H1 (cell line): ENCODE results near the gene CTNND2. TPM values are rescaled to one million over a fixed set of nuclear protein-coding genes. Genes with fewer than 3 reads are reported as not detected.

Experiments used
- CTCF ChIA-PET: fragments of 300-600 bp; sonication (Branson Sonifier 250); formaldehyde crosslinking; loops from one replicate; lab custom pipeline; 2021; ENCODE audit not compliant: partially characterized antibody; lab: Charles Lee
- POLR2A ChIA-PET: fragments of 300-600 bp; sonication (Branson Sonifier 250); formaldehyde crosslinking; loops from one replicate; lab custom pipeline; 2021; ENCODE audit warnings: inconsistent platforms; ENCODE audit not compliant: partially characterized antibody; lab: Charles Lee
- DNase-seq, 2 experiments: peaks; one replicate each; pipeline versions ENCODE4 v3.0.0 to v3.0.0-alpha.2; 2010 to 2022; ENCODE audit warnings: low spot score in 2 of 2, low read depth in 1 of 2, mixed read lengths in 1 of 2
- FAIRE-seq: peaks from 2 replicates; lab custom pipeline; 2011; peaks lifted over from hg19 to GRCh38; lab: Jason Lieb, UNC
- H2AFZ ChIP-seq: 2 replicates; pipeline ENCODE4 v1.8.1; 2012; ENCODE audit warnings: low read length, inconsistent platforms
- H2AK5ac ChIP-seq: 2 replicates; pipeline ENCODE4 v1.6.1; 2013; ENCODE audit warnings: low read depth, low read length
- H2BK120ac ChIP-seq: replicated peaks from 2 replicates; pipeline ENCODE3; 2013; ENCODE audit warnings: low read depth, low read length, inconsistent platforms
- H2BK12ac ChIP-seq: 2 replicates; pipeline ENCODE4 v1.6.1; 2013; ENCODE audit warnings: low read depth, low read length
- H2BK15ac ChIP-seq: 2 replicates; pipeline ENCODE4 v1.6.1; 2013; ENCODE audit warnings: low read length
- H2BK20ac ChIP-seq: 2 replicates; pipeline ENCODE4 v1.6.1; 2013; ENCODE audit warnings: low read length
- H2BK5ac ChIP-seq: 2 replicates; pipeline ENCODE4 v1.6.1; 2013; ENCODE audit warnings: low read depth, low read length
- H3K14ac ChIP-seq: 2 replicates; pipeline ENCODE4 v1.6.1; 2013; ENCODE audit warnings: inconsistent platforms; ENCODE audit not compliant: insufficient read length
- H3K18ac ChIP-seq: 2 replicates; pipeline ENCODE4 v1.6.1; 2013; ENCODE audit warnings: low read length; ENCODE audit errors: extremely low read depth
- H3K23ac ChIP-seq: 2 replicates; pipeline ENCODE4 v1.6.1; 2013; ENCODE audit warnings: inconsistent platforms; ENCODE audit not compliant: insufficient read length
- H3K23me2 ChIP-seq: 2 replicates; pipeline ENCODE4 v1.6.1; 2013; ENCODE audit warnings: low read depth, low read length
- H3K27ac ChIP-seq: 2 replicates; pipeline ENCODE4 v1.6.1; 2011; ENCODE audit warnings: low read depth, low read length, inconsistent platforms
- H3K27me3 ChIP-seq, 4 experiments: replicated peaks in 1 of 4; 1 replicate in 1 of 4; 2 replicates in 3 of 4; pipeline versions ENCODE4 v1.6.1 to v1.8.1; 2011 to 2013; ENCODE audit warnings: low read length in 3 of 4, mild to moderate bottlenecking in 3 of 4, inconsistent platforms in 2 of 4, mixed read lengths in 2 of 4, moderate library complexity in 1 of 4; ENCODE audit not compliant: control insufficient read depth in 3 of 4, insufficient read depth in 3 of 4; ENCODE audit errors: extremely low read depth in 1 of 4
- H3K36me3 ChIP-seq, 4 experiments: 2 replicates each; pipeline versions ENCODE4 v1.6.1 to v1.8.1; 2011 to 2013; ENCODE audit warnings: mild to moderate bottlenecking in 4 of 4, low read length in 3 of 4, moderate library complexity in 2 of 4, control low read depth in 1 of 4, inconsistent platforms in 1 of 4; ENCODE audit not compliant: insufficient read depth in 4 of 4, control insufficient read depth in 2 of 4
- H3K4ac ChIP-seq: replicated peaks from 2 replicates; pipeline ENCODE3; 2013; ENCODE audit warnings: low read length, low read depth, mixed read lengths, inconsistent platforms; ENCODE audit not compliant: insufficient read length
- H3K4me1 ChIP-seq, 4 experiments: replicated peaks in 1 of 4; 1 replicate in 1 of 4; 2 replicates in 3 of 4; pipeline versions ENCODE4 v1.6.1 to v1.8.1; 2011 to 2013; ENCODE audit warnings: low read length in 3 of 4, inconsistent platforms in 2 of 4, mixed read lengths in 1 of 4; ENCODE audit not compliant: insufficient read depth in 4 of 4, control insufficient read depth in 3 of 4
- H3K4me2 ChIP-seq, 2 experiments: 2 replicates each; pipeline versions ENCODE4 v1.6.1 to v1.8.1; 2011 to 2013; ENCODE audit warnings: low read depth in 2 of 2, low read length in 2 of 2, control low read depth in 1 of 2, inconsistent platforms in 1 of 2, mild to moderate bottlenecking in 1 of 2; ENCODE audit not compliant: insufficient read depth in 1 of 2
- H3K4me3 ChIP-seq, 4 experiments: fragments of 200-600, 300-600 bp in 1 of 4; sonication (generic), shearing (Covaris generic), sonication (Bioruptor Twin) in 1 of 4; 2 replicates each; pipeline versions ENCODE4 v1.5.1 to v1.8.1; 2011 to 2016; ENCODE audit warnings: low read length in 4 of 4, low read depth in 3 of 4, control low read depth in 2 of 4, inconsistent platforms in 2 of 4, mild to moderate bottlenecking in 2 of 4, mixed read lengths in 1 of 4, moderate library complexity in 1 of 4; ENCODE audit not compliant: insufficient read depth in 2 of 4; ENCODE audit errors: extremely low read depth in 1 of 4
- H3K56ac ChIP-seq: replicated peaks from 2 replicates; pipeline ENCODE3; 2013; ENCODE audit warnings: low read depth, mild to moderate bottlenecking, mixed read lengths, low read length, inconsistent platforms; ENCODE audit not compliant: insufficient read length
- H3K79me1 ChIP-seq: 2 replicates; pipeline ENCODE4 v1.6.1; 2013; ENCODE audit warnings: low read depth, low read length, control low read depth
- H3K79me2 ChIP-seq, 2 experiments: 2 replicates each; pipeline versions ENCODE4 v1.6.1 to v1.8.1; 2012 to 2013; ENCODE audit warnings: low read length in 2 of 2, mild to moderate bottlenecking in 2 of 2, inconsistent platforms in 1 of 2; ENCODE audit not compliant: insufficient read depth in 2 of 2, control insufficient read depth in 1 of 2
- H3K9ac ChIP-seq, 4 experiments: replicated peaks in 1 of 4; 1 replicate in 1 of 4; 2 replicates in 3 of 4; pipeline versions ENCODE4 v1.6.1 to v1.8.1; 2011 to 2013; ENCODE audit warnings: low read depth in 3 of 4, low read length in 3 of 4, control low read depth in 2 of 4, mild to moderate bottlenecking in 2 of 4, moderate library complexity in 2 of 4, inconsistent platforms in 1 of 4; ENCODE audit errors: extremely low read depth in 1 of 4
- H3K9me3 ChIP-seq, 2 experiments: 2 replicates each; pipeline versions ENCODE4 v1.6.1 to v1.8.1; 2012 to 2013; ENCODE audit warnings: mild to moderate bottlenecking in 2 of 2, moderate library complexity in 2 of 2, control low read depth in 1 of 2, inconsistent platforms in 1 of 2, low read depth in 1 of 2, low read length in 1 of 2, mixed read lengths in 1 of 2; ENCODE audit not compliant: insufficient read depth in 2 of 2
- H4K20me1 ChIP-seq, 2 experiments: replicated peaks in 1 of 2; 2 replicates each; pipeline versions ENCODE3 to v1.8.1; 2011 to 2013; ENCODE audit warnings: inconsistent platforms in 2 of 2, low read length in 2 of 2, mild to moderate bottlenecking in 1 of 2; ENCODE audit not compliant: insufficient read depth in 2 of 2, control insufficient read depth in 1 of 2
- H4K5ac ChIP-seq: 2 replicates; pipeline ENCODE4 v1.6.1; 2013; ENCODE audit warnings: low read length, low read depth, mixed read lengths, inconsistent platforms; ENCODE audit not compliant: insufficient read length
- H4K8ac ChIP-seq: 2 replicates; pipeline ENCODE4 v1.8.0; 2013; ENCODE audit warnings: mild to moderate bottlenecking, moderate library complexity, low read length, inconsistent platforms; ENCODE audit not compliant: insufficient read depth; ENCODE audit errors: extremely low read depth
- H4K91ac ChIP-seq: replicated peaks from 2 replicates; pipeline ENCODE3; 2013; ENCODE audit warnings: low read length, mixed read lengths, inconsistent platforms; ENCODE audit not compliant: insufficient read length
- ASH2L ChIP-seq: fragments of 200-600, 300-600 bp; sonication (generic); IDR thresholded peaks from one replicate; pipeline ENCODE4 v1.7.1; 2017; ENCODE audit warnings: low read length
- CBX8 ChIP-seq: fragments of 300-800, 300-1000 bp; sonication (generic); IDR thresholded peaks from 2 replicates; pipeline ENCODE4 v1.7.1; 2016; ENCODE audit warnings: low read depth, low read length, borderline replicate concordance
- CHD1 ChIP-seq: IDR thresholded peaks from 2 replicates; pipeline ENCODE4 v1.6.1; 2012; ENCODE audit warnings: low read depth, low read length, improper control_type of control experiment
- EZH2 ChIP-seq: fragments of 200-600 bp; sonication (generic); IDR thresholded peaks from 2 replicates; pipeline ENCODE4 v1.7.1; 2012; ENCODE audit warnings: low read depth, mild to moderate bottlenecking, moderate library complexity, low read length, inconsistent platforms; ENCODE audit not compliant: severe bottlenecking
- FOSL1 ChIP-seq: IDR thresholded peaks from 2 replicates; pipeline ENCODE4 v1.6.1; 2011; ENCODE audit warnings: mild to moderate bottlenecking, low read depth, low read length, moderate library complexity; ENCODE audit not compliant: insufficient read depth
- JUND ChIP-seq: IDR thresholded peaks from 2 replicates; pipeline ENCODE4 v1.6.1; 2011; ENCODE audit warnings: mild to moderate bottlenecking, improper control_type of control experiment, low read length
- MAFK ChIP-seq: IDR thresholded peaks from 2 replicates; pipeline ENCODE4 v1.6.1; 2012; ENCODE audit warnings: low read depth, mild to moderate bottlenecking, improper control_type of control experiment, low read length
- NANOG ChIP-seq: IDR thresholded peaks from 2 replicates; pipeline ENCODE4 v1.6.1; 2011; ENCODE audit warnings: low read length, low read depth, mild to moderate bottlenecking, inconsistent platforms; ENCODE audit not compliant: insufficient read depth, poor library complexity, severe bottlenecking
- POLR2AphosphoS5 ChIP-seq: IDR thresholded peaks from 2 replicates; pipeline ENCODE4 v1.6.1; 2011; ENCODE audit warnings: low read depth, low read length
- RFX5 ChIP-seq: IDR thresholded peaks from 2 replicates; pipeline ENCODE4 v1.6.1; 2011; ENCODE audit warnings: low read depth, low read length, improper control_type of control experiment, borderline replicate concordance
- SIRT6 ChIP-seq: IDR thresholded peaks from one replicate; pipeline ENCODE4 v1.7.1; 2012; ENCODE audit warnings: low read length, inconsistent platforms
- TAF1 ChIP-seq: IDR thresholded peaks from 2 replicates; pipeline ENCODE4 v1.6.1; 2011; ENCODE audit warnings: mild to moderate bottlenecking, low read depth, low read length
- TCF12 ChIP-seq: IDR thresholded peaks from 2 replicates; pipeline ENCODE4 v1.6.1; 2011; ENCODE audit warnings: low read depth, mild to moderate bottlenecking, low read length
- TEAD4 ChIP-seq: IDR thresholded peaks from 2 replicates; pipeline ENCODE4 v1.6.1; 2012; ENCODE audit warnings: low read depth, low read length, inconsistent platforms, mixed read lengths
- WGBS, 2 experiments: shearing (Covaris generic) in 1 of 2; methylation state at CpG; one replicate each; pipeline versions ENCODE4 v1.1.6 to v1.1.7; 2013 to 2015; ENCODE audit warnings: low lambda C conversion rate in 2 of 2, mixed read lengths in 2 of 2, inconsistent platforms in 1 of 2, low coverage in 1 of 2, missing lambda C conversion rate in 1 of 2; ENCODE audit not compliant: insufficient replicate concordance in 2 of 2, insufficient coverage in 1 of 2, insufficient read length in 1 of 2; ENCODE audit errors: extremely low coverage in 1 of 2, missing lambda C conversion rate in 1 of 2; 5-methylcytosine and 5-hydroxymethylcytosine counted together
- polyA plus RNA-seq, 7 experiments: library from polyadenylated mRNA; depleted of rRNA in 3 of 7; stranded (reverse) in 5 of 7; unstranded in 2 of 7; fragments of >200 nt in 5 of 7; fragments of 200-250 nt in 2 of 7; gene quantifications; 1 replicate in 5 of 7; 2 replicates in 1 of 7; 4 replicates in 1 of 7; pipeline versions ENCODE4 v1.2.1 to v1.2.3, GENCODE V29; 2011 to 2013; ENCODE audit warnings: missing spikeins in 2 of 7, mixed read lengths in 2 of 7
- total RNA-seq: library from RNA; stranded (reverse); fragmentation: NEBNext Ultra II Directional; extraction: Animal tissue kit (Norgen Biotek cat#: 25700); gene quantifications from 2 replicates; pipeline ENCODE4 v1.2.1, GENCODE V29; 2021
- TF ChIP-seq, protein P1 (sequence below): IDR thresholded peaks from 2 replicates; pipeline ENCODE4 v1.6.1; 2011; ENCODE audit warnings: low read length, improper control_type of control experiment

Gene CTNND2
- total and polyA plus RNA-seq, 2 of the 8 experiments (the other 6 are each of a cell fraction or from before 2014, with no cell fraction given) = 7.4 to 14.2 TPM

DNA sequence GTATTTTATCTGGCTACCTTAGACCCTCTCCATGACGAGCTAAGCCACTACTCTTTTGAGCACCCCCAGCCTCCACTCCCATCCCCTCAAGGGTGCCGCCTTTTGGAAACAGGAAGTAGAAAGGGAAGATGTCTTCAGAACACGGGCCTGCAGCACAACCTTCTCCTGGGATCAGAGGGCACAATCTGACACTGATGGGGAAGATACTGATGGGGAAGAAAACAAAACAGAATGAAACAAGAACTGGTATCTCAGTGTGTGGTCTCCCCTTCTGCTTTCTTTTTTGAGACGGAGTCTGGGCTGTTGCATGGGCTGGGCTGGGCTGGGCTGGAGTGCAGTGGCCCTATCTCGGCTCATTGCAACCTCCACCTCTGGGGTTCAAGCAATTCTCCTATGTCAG, 603.5 kb downstream of the CTNND2 start:
- Histone ChIP-seq H2AFZ (no peak overlapping the region), H2AK5ac (no peak overlapping the region), H3K4me3 (no peak overlapping the region), H3K27ac (no peak overlapping the region), H3K23ac (no peak overlapping the region), H3K4me2 (no peak overlapping the region), H3K23me2 (no peaks in the 10 kb centered on the region), H4K8ac (no peak overlapping the region), H4K91ac (no peak overlapping the region), H3K79me2 (no peaks in the 10 kb centered on the region), H2BK120ac (no peak overlapping the region), H3K27me3 (no peaks in the 10 kb centered on the region), H2BK15ac (no peak overlapping the region), H3K18ac (no peak overlapping the region), H3K9ac (no peak overlapping the region), H3K79me1 (no peaks in the 10 kb centered on the region), H3K4me1 (no peaks in the 10 kb centered on the region), H3K14ac (no peak overlapping the region), H3K4ac (no peak overlapping the region), H2BK5ac (no peak overlapping the region), H4K20me1 (no peaks in the 10 kb centered on the region), H4K5ac (no peak overlapping the region), H2BK12ac (no peak overlapping the region), H2BK20ac (no peak overlapping the region), H3K56ac (no peak overlapping the region), H3K36me3 (no peaks in the 10 kb centered on the region), H3K9me3 (no peaks in the 10 kb centered on the region; a peak in 1 of 4 replicates)
- DNase-seq (no peak), FAIRE-seq (no peak)
- WGBS, 2 experiments = 88% methylated on average over 5 of the region's 5 CpGs; no CpG with 5 or more reads in 1 of the 2 experiments
- CTCF ChIA-PET = no interaction called here
- POLR2A ChIA-PET = no interaction called here
- TF ChIP-seq ASH2L (no peak), CBX8 (no peak), TEAD4 (no peak), NANOG (no peak), POLR2AphosphoS5 (no peak), EZH2 (no peak), CHD1 (no peak), RFX5 (no peak), JUND (no peak), FOSL1 (no peak), SIRT6 (no peak), MAFK (no peak), TAF1 (no peak), TCF12 (no peak)
- TF ChIP-seq, protein P1, sequence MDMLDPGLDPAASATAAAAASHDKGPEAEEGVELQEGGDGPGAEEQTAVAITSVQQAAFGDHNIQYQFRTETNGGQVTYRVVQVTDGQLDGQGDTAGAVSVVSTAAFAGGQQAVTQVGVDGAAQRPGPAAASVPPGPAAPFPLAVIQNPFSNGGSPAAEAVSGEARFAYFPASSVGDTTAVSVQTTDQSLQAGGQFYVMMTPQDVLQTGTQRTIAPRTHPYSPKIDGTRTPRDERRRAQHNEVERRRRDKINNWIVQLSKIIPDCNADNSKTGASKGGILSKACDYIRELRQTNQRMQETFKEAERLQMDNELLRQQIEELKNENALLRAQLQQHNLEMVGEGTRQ = no peak
